ENCODE data around the gene CACNA2D3.

CACNA2D3 gene

DNA sequence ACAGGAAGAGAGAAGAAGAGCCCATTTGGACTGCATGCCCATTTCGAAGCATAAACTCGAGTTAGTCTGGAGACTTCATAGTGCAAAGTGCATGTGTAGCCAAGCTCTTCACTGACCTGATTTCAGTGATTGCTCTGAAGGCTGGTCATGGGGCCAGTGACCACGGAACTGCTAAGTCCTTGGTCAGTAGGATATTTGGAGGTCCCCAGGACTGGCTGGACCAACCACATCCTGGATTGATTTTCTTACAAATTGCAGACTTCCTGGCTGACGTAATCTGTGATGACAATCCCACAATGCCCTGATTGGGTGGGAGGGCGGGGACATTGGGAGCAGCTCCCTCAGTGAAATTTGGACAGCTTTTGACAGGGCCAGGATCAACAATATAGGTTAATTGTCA, 233.4 kb downstream of the CACNA2D3 start:
- TF ChIP-seq, protein P1, sequence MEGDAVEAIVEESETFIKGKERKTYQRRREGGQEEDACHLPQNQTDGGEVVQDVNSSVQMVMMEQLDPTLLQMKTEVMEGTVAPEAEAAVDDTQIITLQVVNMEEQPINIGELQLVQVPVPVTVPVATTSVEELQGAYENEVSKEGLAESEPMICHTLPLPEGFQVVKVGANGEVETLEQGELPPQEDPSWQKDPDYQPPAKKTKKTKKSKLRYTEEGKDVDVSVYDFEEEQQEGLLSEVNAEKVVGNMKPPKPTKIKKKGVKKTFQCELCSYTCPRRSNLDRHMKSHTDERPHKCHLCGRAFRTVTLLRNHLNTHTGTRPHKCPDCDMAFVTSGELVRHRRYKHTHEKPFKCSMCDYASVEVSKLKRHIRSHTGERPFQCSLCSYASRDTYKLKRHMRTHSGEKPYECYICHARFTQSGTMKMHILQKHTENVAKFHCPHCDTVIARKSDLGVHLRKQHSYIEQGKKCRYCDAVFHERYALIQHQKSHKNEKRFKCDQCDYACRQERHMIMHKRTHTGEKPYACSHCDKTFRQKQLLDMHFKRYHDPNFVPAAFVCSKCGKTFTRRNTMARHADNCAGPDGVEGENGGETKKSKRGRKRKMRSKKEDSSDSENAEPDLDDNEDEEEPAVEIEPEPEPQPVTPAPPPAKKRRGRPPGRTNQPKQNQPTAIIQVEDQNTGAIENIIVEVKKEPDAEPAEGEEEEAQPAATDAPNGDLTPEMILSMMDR (IDR thresholded peaks at IDR 0.05), result no peak

DNA sequence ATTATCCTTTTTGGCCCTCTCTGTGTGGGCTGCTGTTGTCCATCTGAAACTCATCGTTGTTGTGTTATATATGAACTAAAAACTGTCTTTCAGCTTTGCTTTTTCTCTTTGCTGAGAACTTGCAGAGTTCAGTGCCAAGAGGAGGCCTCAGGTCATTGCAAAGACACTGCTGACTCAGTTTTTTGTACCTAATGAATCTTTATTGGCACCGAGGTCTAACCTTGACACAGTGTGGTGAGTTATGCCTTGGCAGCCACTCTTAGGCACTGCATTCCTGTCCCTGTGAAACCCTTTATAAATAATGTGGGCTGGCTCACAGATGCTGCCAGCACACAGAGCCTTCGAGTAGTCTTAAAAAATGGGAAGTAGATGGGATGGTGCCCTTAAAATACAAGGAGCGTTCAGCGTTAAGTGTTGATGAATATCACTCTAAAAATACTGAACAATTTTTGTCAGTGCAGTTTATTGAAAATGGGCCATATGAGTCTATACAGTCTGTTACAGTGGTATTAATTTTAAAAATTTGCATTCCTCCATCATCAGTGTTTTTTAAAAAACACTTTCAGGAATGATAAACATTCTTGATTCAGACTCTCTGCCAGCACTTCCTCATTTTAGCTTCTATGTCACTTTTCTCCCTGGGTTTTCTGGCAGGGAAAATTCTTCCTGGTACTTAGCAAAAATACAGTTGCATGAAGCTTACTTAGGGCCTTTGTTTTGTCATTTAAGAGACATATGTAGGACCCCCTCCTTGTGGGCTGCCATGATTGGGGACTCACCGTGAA, 234.1 kb downstream of the CACNA2D3 start:
- TF ChIP-seq, protein P1 (IDR thresholded peaks at IDR 0.05), result no peak

DNA sequence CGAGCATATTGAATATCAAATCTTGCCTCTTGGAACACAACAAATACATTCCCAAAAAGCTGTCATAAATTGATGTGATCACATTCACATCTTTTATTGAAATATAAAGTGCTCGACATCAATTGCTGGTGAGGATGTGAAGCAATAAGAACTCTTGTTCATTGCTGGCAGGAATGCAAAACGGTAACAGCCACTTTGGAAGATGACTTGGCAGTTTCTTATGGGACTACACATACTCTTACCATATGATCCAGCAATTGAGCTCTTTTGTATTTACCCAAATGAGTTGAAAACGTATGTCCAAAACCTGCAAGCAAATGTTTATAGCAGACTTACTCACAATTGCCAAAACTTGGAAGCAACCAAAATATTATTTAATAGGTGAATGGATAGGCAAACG, 234.9 kb downstream of the CACNA2D3 start:
- TF ChIP-seq, protein P1 (IDR thresholded peaks at IDR 0.05), result no peak

DNA sequence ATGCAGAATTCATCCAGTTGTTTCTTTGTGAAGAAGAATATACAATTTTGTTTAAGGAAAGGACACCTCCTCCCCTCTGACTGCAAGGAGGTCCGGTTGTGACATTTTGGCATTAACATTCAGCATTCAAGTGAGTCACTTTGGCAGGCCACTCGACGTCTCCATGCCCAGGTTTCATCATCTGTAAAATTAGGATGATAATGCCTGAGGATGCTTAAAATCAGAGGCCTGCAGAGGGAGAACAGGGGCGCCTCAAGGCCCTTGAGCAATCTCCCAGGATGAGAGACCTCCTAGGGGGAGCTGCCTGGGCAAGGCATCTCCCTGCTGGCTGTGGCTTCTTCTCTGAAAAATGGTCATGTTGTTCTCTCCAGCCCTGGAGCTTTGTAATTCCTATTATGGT, 236.0 kb downstream of the CACNA2D3 start:
- TF ChIP-seq, protein P1 (IDR thresholded peaks at IDR 0.05), result no peak

DNA sequence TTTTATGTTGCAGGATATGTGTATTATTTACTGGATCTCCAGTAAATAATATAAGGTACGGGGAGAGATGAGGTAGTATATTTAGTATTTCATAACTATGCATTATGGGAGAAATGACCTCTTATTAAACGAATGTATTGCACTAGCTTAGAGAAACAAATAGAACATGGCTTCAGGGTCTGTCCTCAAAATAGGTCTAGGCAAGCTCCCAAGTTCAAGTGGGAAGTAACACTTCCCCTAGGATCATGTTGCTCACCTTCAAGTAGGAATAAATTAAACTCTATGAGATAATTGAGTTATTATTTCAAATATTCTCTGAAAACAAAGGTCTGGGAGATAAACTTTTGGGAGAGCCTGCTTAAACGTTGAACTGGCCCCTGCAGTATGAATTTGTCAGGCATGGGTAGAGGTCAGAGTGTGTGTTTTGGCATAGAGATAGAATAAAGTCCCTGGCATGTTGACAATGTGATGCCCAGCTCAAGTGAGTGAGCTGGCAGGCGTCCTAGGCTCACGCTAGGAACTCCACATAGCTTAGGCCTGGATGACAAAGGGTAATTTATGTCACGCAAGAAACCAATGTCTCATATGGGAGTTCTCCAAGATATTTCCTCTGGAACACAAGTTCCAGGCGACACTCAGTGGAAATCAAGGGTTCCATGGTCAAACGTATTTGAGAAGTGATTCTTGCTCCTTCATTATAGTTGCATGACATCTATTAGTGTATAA, 236.8 kb downstream of the CACNA2D3 start:
- TF ChIP-seq, protein P1 (IDR thresholded peaks at IDR 0.05), result no peak

DNA sequence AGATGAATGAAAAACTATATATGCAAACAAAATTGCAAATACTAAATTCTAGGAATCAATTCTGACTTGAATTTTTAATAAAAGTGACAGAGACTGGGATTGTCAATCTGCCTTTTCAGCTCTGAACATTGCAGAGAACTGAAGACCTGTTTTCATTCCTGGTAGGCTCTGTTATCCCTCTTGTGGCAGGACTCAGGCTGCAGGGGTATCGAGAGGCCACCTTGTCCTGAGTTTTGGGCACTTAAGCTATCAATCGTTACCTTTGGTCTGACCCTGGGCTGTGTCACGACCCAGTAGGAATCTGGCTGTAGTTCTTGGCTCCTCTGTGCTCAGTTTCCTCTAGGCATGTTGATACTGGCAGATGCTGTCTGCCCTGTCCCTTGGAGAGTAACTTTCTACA, 238.0 kb downstream of the CACNA2D3 start:
- TF ChIP-seq, protein P1 (IDR thresholded peaks at IDR 0.05), result no peak

DNA sequence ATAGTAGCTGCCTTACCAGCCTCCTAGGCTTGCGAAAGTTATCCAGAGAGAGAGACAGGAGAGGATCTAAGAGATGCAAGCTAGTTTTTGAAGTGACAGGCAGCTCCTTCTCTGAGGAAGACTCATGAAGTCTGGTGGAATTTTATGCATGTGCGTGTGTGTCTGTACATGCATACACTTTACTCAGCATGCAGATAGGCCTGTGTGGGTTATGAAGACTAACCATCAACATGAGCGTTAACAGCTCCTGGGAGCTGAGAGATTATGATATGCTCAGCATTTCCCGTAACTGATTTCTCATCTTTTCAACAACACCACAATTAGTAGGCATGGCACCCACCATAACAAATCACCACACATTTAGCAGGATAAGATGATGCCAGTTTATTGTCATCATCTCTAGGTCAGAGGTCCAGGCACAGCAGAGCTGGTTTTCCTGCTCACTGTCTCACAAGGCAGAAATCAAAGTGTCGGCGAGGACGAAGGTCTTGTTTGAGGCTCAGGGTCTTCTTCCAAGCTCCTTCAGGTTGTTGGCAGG, 239.5 kb downstream of the CACNA2D3 start:
- TF ChIP-seq, protein P1 (IDR thresholded peaks at IDR 0.05), result no peak

All from LNCAP (cell line).